NCI-H2227 treated with DMSO at 0.1 percent for 48 hours (cell line): ENCODE data around the gene TDRD9.
"Not testable (repeated sequence)": the region's sequence is repeated elsewhere in the genome, so short reads cannot be mapped to it uniquely, and the experiment has no call there.

Experiments used
- DNase-seq: peaks from one replicate; lab custom pipeline; 2025; lab: John Stamatoyannopoulos, UW

TDRD9 gene

DNA sequence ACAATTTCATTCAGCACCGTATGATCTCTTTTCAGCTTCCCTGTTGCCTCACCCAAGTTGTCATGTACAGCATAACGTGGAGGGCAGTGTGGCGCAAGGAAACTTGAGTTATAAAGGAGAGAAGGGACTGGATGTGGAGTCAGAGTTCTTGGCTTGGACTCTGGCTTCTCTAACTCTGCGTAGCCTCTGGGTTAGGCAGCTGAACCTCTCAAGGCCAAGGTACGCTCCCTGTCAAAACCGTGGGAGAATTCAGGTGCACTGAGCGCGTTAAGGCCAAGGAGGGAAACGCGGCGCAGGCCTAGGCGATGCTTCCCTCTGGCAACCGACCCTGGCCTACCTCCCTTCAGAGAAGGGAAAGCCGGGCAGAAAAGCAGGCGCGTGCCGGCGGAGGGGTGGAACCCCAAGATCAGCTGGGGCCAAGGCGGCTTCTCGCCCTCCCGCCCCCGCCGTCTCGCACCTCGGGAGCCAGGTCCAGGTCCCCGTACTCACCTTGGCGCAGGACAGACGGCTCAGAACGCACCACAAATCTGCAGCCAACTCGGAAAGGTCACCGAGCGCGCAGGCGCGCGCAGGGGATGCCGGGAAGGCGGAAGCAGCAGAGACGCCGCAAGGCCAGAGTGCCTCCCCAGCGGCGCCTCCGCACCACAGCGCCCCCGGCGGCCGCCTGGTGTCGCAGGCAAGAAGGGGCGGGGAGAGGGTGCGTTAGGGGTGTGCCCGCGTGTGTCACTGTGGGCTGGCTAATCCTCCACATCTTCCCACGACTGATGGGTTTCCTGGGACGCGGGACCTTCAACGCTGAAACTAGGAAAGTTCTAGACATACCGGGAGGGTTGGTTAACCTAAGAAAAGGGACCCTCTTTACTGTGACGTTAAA lies 7.0 kb upstream of the TDRD9 start:
- DNase-seq = peak; percentile 91

DNA sequence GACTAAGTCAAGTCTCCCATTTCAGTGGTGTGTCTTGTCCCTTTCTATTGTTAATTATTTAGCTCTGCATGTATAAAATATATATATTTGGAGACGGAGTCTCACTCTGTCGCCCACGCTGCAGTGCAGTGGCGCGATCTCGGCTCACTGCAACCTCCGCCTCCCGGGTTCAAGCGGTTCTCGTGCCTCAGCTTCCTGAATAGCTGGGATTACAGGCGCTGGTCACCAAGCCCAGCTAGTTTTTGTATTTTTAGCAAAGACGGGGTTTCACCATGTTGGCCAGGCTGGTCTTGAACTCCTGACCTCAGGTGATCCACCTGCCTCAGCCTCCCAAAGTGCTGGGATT lies 6.4 kb upstream of the TDRD9 start:
- DNase-seq = not testable (repeated sequence)

DNA sequence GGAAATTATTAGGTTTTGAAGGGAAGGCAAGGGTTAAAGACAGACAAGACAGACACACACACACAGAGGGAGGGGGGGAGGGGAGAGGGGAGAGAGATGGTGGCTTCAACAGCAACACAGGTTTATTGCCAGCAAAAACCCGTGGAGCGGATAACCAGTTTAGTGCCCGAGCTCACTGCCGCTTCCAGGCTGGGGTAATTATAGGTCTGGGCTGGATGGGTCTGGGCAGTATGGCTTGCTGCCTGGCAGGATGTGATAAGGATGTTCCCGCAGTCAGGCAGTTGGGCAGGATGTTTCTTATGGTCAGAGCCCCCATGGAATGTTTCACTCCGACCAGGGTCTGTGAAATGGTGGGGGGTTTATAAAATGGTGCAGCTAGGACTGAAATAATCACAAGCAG lies 4.4 kb upstream of the TDRD9 start:
- peak; percentile 69 for DNase-seq

DNA sequence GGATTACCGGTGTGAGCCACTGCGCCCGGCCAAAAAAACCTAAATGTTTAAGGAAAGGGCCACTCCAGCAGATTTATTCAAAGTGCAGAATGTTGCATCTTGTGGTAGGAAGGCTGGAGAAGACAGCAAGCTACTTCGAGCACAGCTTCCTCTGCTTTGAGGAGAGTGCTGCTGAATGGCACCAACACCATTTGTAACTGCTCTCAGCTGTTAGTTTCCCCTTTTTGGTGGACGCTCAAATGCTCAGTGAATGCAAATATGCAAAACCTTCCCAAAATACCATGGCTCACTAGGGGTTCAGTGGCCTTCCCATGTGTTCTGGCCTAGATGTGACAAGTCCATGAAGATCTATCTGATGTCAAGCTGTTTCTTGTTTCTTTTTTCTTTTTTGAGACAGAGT lies 2.9 kb upstream of the TDRD9 start:
- DNase-seq = no peak

GRCh38 chr14:103927566-103927965 lies 690 bp upstream of the TDRD9 start:
- no peak for DNase-seq

DNA sequence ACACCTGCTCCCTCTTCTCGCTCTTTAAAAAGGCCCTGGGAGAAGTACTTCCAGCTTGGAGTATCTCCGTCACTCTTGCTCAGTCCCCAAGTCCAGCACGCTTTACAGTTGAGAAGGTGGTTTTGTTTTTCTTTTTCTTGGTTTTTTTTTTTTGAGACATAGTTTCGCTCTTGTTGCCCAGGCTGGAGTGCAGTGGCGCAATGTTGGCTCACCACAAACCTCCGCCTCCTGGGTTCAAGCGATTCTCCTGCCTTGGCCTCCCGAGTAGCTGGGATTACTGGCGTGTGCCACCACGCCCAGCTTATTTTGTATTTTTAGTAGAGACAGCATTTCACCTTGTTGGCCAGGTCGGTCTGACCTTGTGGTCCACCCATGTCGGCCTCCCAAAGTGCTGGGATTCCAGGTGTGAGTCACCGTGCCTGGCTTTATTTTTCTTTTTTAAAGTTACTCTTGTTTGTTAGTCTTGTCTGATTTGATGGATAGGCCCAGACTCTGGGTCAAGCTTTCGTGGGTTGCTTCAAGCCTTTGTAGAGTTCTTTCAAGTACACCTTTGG lies 1.9 kb downstream of the TDRD9 start:
- no peak for DNase-seq

- no peak for DNase-seq
These were observed 3.2 kb downstream of the TDRD9 start for GRCh38 chr14:103931422-103931821.

- DNase-seq = no peak
These were observed 4.7 kb downstream of the TDRD9 start for GRCh38 chr14:103932791-103933490.

DNA sequence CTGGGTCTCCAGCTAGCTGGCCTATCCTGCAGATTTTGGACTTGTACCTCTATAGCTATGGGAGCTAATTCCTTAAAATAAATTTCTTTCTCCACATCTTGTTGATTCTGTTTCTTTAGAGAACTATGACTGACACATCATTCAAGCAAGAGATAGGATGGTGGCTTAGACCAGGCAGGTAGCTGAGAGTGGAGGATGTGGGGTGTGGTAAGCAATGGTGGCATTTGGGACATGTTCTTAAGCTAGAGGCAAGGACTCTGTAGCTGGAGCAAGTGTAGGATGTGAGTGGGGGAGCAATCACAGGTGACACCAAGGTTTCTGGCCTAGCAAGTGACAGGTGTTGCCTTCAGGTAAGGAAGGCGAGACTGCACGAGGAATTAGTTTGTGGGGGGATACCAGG lies 6.8 kb downstream of the TDRD9 start:
- DNase-seq = no peak

GRCh38 chr14:103941462-103941861 lies 13.2 kb downstream of the TDRD9 start:
- DNase-seq = no peak

- DNase-seq = no peak
These were observed 13.9 kb downstream of the TDRD9 start, which contains the start of gene RD3L for GRCh38 chr14:103941973-103942736. TSS of gene RD3L (minus strand) at chr14:103942529. CDS start at chr14:103941695, 834 bp downstream.

- DNase-seq = no peak
These were observed 15.4 kb downstream of the TDRD9 start for GRCh38 chr14:103943673-103944072.

DNA sequence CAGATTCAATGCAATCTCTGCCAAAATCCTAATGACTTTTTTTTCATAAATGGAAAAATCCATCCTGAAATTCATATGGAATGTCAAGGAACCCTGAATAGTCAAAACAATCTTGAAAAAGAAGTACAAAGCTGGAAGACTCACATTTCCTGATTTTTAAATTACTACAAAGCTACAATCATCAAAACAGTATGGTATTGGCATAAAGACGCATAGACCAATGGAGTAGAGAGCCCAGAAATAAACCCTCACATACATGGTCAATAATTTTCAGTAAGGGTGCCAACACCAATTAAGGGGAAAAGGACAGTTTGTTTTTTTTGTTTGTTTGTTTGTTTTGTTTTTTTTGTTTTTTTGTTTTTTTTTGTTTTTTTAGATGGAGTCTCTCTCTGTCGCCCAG lies 18.7 kb downstream of the TDRD9 start:
- no peak for DNase-seq

GRCh38 chr14:103948442-103948841 lies 20.2 kb downstream of the TDRD9 start:
- DNase-seq = no peak

- no peak for DNase-seq
These were observed 21.0 kb downstream of the TDRD9 start for GRCh38 chr14:103949131-103949790.

- no peak for DNase-seq
These were observed 32.3 kb downstream of the TDRD9 start for GRCh38 chr14:103960457-103961055.

- no peak for DNase-seq
These were observed 33.8 kb downstream of the TDRD9 start for GRCh38 chr14:103961928-103962578.

DNA sequence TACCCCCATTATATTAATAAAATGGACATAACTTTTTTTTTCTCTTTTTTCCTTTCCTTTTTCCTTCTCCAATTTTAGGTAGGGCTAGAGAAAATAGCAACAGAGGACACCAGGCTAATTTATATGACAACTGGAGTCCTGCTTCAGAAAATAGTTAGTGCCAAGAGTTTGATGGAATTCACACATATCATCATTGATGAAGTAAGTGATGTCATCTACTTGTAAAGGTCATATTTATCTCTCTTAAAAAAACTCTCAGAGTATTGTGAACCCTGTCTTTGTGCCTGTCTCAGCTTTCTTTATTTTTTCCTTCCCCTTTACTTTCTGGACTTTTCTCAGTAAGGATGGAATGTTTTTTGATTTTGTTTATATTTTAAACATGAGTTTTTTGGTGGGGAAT lies 38.4 kb downstream of the TDRD9 start:
- no peak for DNase-seq

DNA sequence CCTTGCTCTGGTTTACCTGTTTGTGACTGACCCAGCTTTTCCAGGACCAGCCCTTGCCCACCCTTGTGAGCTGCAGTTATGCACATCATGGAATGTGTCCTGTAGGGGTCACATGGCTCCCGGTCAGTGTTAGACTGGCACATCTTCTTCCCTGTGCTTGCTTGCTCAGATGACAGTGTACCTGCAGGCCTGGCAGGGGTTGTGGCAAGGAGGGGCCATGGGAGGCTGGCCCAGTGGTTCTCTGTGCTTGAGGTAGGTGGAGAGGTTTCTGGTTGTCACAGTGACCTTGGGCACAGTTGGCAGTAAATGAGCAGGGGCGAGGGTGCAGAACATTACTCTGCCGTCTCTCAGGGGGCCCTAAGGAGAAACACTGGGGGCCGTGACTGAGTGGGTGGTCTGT lies 41.7 kb downstream of the TDRD9 start:
- no peak for DNase-seq

- no peak for DNase-seq
These were observed 45.1 kb downstream of the TDRD9 start for GRCh38 chr14:103973354-103973753.

DNA sequence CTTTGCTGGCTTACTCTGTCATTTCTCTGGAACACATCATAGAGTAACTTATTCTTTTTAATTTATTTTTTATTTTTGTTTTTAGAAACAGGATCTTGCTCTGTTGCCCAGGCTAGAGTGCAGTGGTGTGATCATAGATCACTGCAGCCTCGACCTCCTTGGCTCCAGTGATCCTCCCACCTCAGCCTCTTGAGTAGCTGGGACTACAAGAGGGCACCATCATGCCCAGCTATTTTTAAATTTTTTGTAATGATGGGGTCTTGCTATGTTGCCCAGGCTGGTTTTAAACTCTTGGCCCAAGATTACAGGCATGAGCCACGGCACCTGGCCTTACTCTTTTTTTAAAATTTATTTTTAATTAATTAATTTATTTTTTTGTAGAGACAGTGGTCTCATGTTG lies 46.3 kb downstream of the TDRD9 start:
- no peak for DNase-seq
